Fibroblast of lung (primary cell): Measurements from ENCODE around the gene CTXN3. TPM values are rescaled to one million over a fixed set of nuclear protein-coding genes. Genes with fewer than 3 reads are reported as not detected.
A peak's percentile ranks its signal among the peaks of the same experiment; 100 is the strongest.

Experiments
- DNase-seq, 2 donors: peaks; one replicate each; pipeline versions ENCODE4 v3.0.0 to v3.0.0-alpha.2; 2010; ENCODE audit warnings: low read depth in 2 of 2
- H2AFZ ChIP-seq: 2 replicates; pipeline ENCODE4 v1.5.1; 2012; ENCODE audit warnings: low read length, control low read depth, inconsistent platforms
- H3K27ac ChIP-seq: 2 replicates; pipeline ENCODE4 v1.5.1; 2011; ENCODE audit warnings: low read length, control low read depth; ENCODE audit not compliant: insufficient read depth
- H3K27me3 ChIP-seq: 2 replicates; pipeline ENCODE4 v1.5.1; 2011; ENCODE audit warnings: mild to moderate bottlenecking, low read length; ENCODE audit not compliant: control insufficient read depth, insufficient read depth
- H3K36me3 ChIP-seq: 2 replicates; pipeline ENCODE4 v1.5.1; 2011; ENCODE audit warnings: low read length; ENCODE audit not compliant: control insufficient read depth, insufficient read depth
- H3K4me1 ChIP-seq: 2 replicates; pipeline ENCODE4 v1.5.1; 2011; ENCODE audit warnings: low read length; ENCODE audit not compliant: control insufficient read depth, insufficient read depth; ENCODE audit errors: extremely low read depth
- H3K4me2 ChIP-seq: 2 replicates; pipeline ENCODE4 v1.5.1; 2011; ENCODE audit warnings: low read length, control low read depth; ENCODE audit not compliant: insufficient read depth; ENCODE audit errors: extremely low read depth
- H3K4me3 ChIP-seq, 4 experiments: fragments of 200-600 bp in 1 of 4; sonication (generic) in 1 of 4; replicated peaks in 1 of 4; 2 replicates each; pipeline ENCODE4 v1.5.1; 2011 to 2016; ENCODE audit warnings: low read length in 4 of 4, low read depth in 3 of 4, mild to moderate bottlenecking in 3 of 4, control low read depth in 2 of 4, inconsistent platforms in 1 of 4, mixed read lengths in 1 of 4; ENCODE audit not compliant: insufficient read depth in 1 of 4; ENCODE audit errors: control extremely low read depth in 1 of 4
- H3K79me2 ChIP-seq: 2 replicates; pipeline ENCODE4 v1.5.1; 2012; ENCODE audit warnings: mild to moderate bottlenecking, low read length, inconsistent platforms; ENCODE audit not compliant: control insufficient read depth, insufficient read depth
- H3K9ac ChIP-seq: 2 replicates; pipeline ENCODE4 v1.5.1; 2011; ENCODE audit warnings: mild to moderate bottlenecking, low read length, control low read depth; ENCODE audit not compliant: insufficient read depth
- H3K9me3 ChIP-seq: 2 replicates; pipeline ENCODE4 v1.5.1; 2012; ENCODE audit warnings: low read depth, low read length; ENCODE audit not compliant: control insufficient read depth, insufficient read depth
- H4K20me1 ChIP-seq: 2 replicates; pipeline ENCODE4 v1.5.1; 2011; ENCODE audit warnings: low read length; ENCODE audit not compliant: control insufficient read depth, insufficient read depth; ENCODE audit errors: extremely low read depth
- CTCF ChIP-seq, 2 donors: IDR thresholded peaks in 1 of 2; conservative IDR thresholded peaks in 1 of 2; 1 replicate in 1 of 2; 2 replicates in 1 of 2; pipeline ENCODE4 v1.5.1; 2011 to 2012; ENCODE audit warnings: low read length in 2 of 2, control low read depth in 1 of 2, inconsistent platforms in 1 of 2, low read depth in 1 of 2, mild to moderate bottlenecking in 1 of 2
- EZH2 ChIP-seq: IDR thresholded peaks from 2 replicates; pipeline ENCODE4 v1.5.1; 2012; ENCODE audit warnings: low read length, control low read depth, mild to moderate bottlenecking; ENCODE audit errors: missing control alignments
- polyA plus RNA-seq, 2 donors: library from polyadenylated mRNA; depleted of rRNA in 1 of 2; stranded (reverse) in 1 of 2; unstranded in 1 of 2; fragments of >200 nt; gene quantifications; 2 replicates each; pipeline ENCODE4 v1.2.1, GENCODE V29; 2011 to 2012; ENCODE audit warnings: missing spikeins in 1 of 2
- total RNA-seq: library from RNA; depleted of rRNA; stranded (reverse); fragments of >200 nt; gene quantifications from 2 replicates; pipeline ENCODE4 v1.2.1, GENCODE V29; 2014

CTXN3 gene
- total and polyA plus RNA-seq, 2 donors (not counting 1 experiment from before 2014, with no cell fraction given): not detected

GRCh38 chr5:127602896-127603844 is 45.7 kb upstream of the CTXN3 start:
- H3K4me2 ChIP-seq: no peak overlapping the region
- H4K20me1 ChIP-seq: no peaks in the 10 kb centered on the region
- no peaks in the 10 kb centered on the region for H3K79me2 ChIP-seq
- H3K4me1 ChIP-seq: no peaks in the 10 kb centered on the region
- H3K9me3 ChIP-seq: no peaks in the 10 kb centered on the region
- H3K9ac ChIP-seq: no peak overlapping the region
- H3K4me3 ChIP-seq: no peak overlapping the region
- no peak for DNase-seq
- peaks cover 4% of the 10 kb centered on the region for H3K27me3 ChIP-seq
- no peak overlapping the region for H3K27ac ChIP-seq
- no peak overlapping the region for H2AFZ ChIP-seq
- TF ChIP-seq EZH2 (no peak), CTCF (conservative IDR thresholded peaks at IDR 0.05 in 1 of 2, IDR thresholded peaks at IDR 0.05 in 1 of 2; ENCODE audit: low read depth in 1 of 2, low read length in 2 of 2) (no peak)
- no peaks in the 10 kb centered on the region for H3K36me3 ChIP-seq

- H3K27ac ChIP-seq: no peak overlapping the region
- no peak overlapping the region for H3K4me2 ChIP-seq
- H2AFZ ChIP-seq: no peak overlapping the region
- H3K4me3 ChIP-seq: no peak overlapping the region
- H4K20me1 ChIP-seq: no peaks in the 10 kb centered on the region
- no peaks in the 10 kb centered on the region for H3K36me3 ChIP-seq
- no peak for TF ChIP-seq EZH2
- TF ChIP-seq CTCF (conservative IDR thresholded peaks at IDR 0.05 in 1 of 2, IDR thresholded peaks at IDR 0.05 in 1 of 2; ENCODE audit: low read depth in 1 of 2, low read length in 2 of 2): no peak
- no peak overlapping the region for H3K9ac ChIP-seq
- H3K79me2 ChIP-seq: no peaks in the 10 kb centered on the region
- no peaks in the 10 kb centered on the region for H3K9me3 ChIP-seq
- H3K4me1 ChIP-seq: no peaks in the 10 kb centered on the region
- DNase-seq: peak in 1 of 2 donors; percentile 69
- H3K27me3 ChIP-seq: no peaks in the 10 kb centered on the region
These were observed 40.7 kb upstream of the CTXN3 start for GRCh38 chr5:127608077-127608660.

GRCh38 chr5:127609011-127609410 is 39.9 kb upstream of the CTXN3 start:
- Histone ChIP-seq H3K27ac (no peak overlapping the region), H3K4me1 (no peaks in the 10 kb centered on the region), H4K20me1 (no peaks in the 10 kb centered on the region), H3K79me2 (no peaks in the 10 kb centered on the region), H3K36me3 (no peaks in the 10 kb centered on the region), H3K9me3 (no peaks in the 10 kb centered on the region), H3K9ac (no peak overlapping the region), H3K4me3 (no peak overlapping the region), H3K4me2 (no peak overlapping the region), H2AFZ (no peak overlapping the region), H3K27me3 (no peaks in the 10 kb centered on the region)
- DNase-seq: no peak
- TF ChIP-seq EZH2 (no peak), CTCF (conservative IDR thresholded peaks at IDR 0.05 in 1 of 2, IDR thresholded peaks at IDR 0.05 in 1 of 2; ENCODE audit: low read depth in 1 of 2, low read length in 2 of 2) (no peak)
